SK-N-SH treated with all-trans-retinoic acid at 6 μM for 48 hours (cell line): ENCODE results near the gene BEST3.

Source experiments
- ARNTL ChIP-seq: fragments of 450-650 bp; formaldehyde crosslinking; IDR thresholded peaks from 2 replicates; pipeline ENCODE4 v1.5.0; 2020; ENCODE audit warnings: low read depth, mild to moderate bottlenecking, moderate library complexity, borderline replicate concordance
- BACH2 ChIP-seq: fragments of 250-450 bp; sonication (Bioruptor Pico); IDR thresholded peaks from 2 replicates; pipeline ENCODE4 v1.9.0; 2021; ENCODE audit warnings: mild to moderate bottlenecking, borderline replicate concordance
- PATZ1 ChIP-seq: fragments of 250-450 bp; sonication (Bioruptor Pico); IDR thresholded peaks from 2 replicates; pipeline ENCODE4 v1.8.0; 2020; ENCODE audit warnings: mild to moderate bottlenecking, moderate library complexity, borderline replicate concordance
- PPARA ChIP-seq: fragments of 250-450 bp; sonication (Bioruptor Pico); IDR thresholded peaks from 2 replicates; pipeline ENCODE4 v1.5.0; 2020; ENCODE audit warnings: mild to moderate bottlenecking, borderline replicate concordance
- TCF4 ChIP-seq: fragments of 250-450 bp; sonication (Bioruptor Pico); IDR thresholded peaks from 2 replicates; pipeline ENCODE4 v1.8.0; 2021; ENCODE audit warnings: mild to moderate bottlenecking, moderate library complexity, borderline replicate concordance
- ZFP3 ChIP-seq: fragments of 250-450 bp; sonication (Bioruptor Pico); IDR thresholded peaks from 2 replicates; pipeline ENCODE4 v1.5.0; 2020; ENCODE audit warnings: mild to moderate bottlenecking, moderate library complexity
- ZNF565 ChIP-seq: fragments of 450-650 bp; formaldehyde crosslinking; conservative IDR thresholded peaks from 2 replicates; pipeline ENCODE4 v1.5.0; 2020; ENCODE audit warnings: low read depth, mild to moderate bottlenecking, moderate library complexity
- ZNF70 ChIP-seq: fragments of 450-650 bp; formaldehyde crosslinking; IDR thresholded peaks from 2 replicates; pipeline ENCODE4 v1.5.0; 2020; ENCODE audit warnings: mild to moderate bottlenecking, moderate library complexity
- ZNF8 ChIP-seq: fragments of 450-650 bp; formaldehyde crosslinking; IDR thresholded peaks from 2 replicates; pipeline ENCODE4 v1.5.0; 2020; ENCODE audit warnings: mild to moderate bottlenecking, moderate library complexity
- TF ChIP-seq, protein P1 (sequence below): fragments of 250-450 bp; sonication (Bioruptor Pico); IDR thresholded peaks from 2 replicates; pipeline ENCODE4 v1.5.1; 2020; ENCODE audit warnings: low read depth, mild to moderate bottlenecking, moderate library complexity

DNA sequence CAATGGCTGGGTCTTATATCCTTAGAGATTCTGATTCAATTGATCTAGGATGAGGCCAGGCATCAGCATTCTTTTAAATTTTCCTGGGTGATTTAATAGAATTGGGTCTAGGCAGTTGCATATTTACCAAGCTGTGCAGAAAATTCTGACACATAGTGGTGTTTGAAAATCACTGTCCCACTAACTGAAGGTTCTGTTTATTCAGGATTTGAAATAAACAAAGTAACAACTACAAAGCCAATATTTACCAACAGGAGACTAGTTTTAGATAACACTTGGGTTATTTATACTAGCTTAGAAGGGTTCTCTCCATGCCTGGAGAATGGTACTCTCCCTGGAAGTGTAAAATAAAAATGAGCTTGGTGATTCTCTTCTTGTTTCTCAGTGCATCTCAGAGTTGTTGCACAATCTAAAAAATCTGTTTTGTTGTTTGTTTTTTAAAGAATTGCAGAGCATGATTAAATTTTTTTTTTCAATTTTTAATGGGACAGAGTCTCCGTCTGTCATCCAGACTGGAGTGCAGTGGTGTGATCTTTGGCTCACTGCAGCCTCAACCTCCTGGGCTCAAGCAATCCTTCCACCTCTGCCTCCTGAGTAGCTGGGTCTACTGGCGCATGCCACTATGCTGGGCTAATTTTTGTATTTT is 16.9 kb downstream of the BEST3 start:
- TF ChIP-seq PPARA (CRISPR knock-in tag) (no peak), ZNF8 (CRISPR knock-in tag) (no peak), ARNTL (CRISPR knock-in tag) (no peak), ZNF565 (no peak), TCF4 (CRISPR knock-in tag) (no peak), PATZ1 (CRISPR knock-in tag) (no peak), BACH2 (CRISPR knock-in tag) (no peak), ZFP3 (CRISPR knock-in tag) (no peak), ZNF70 (no peak)
- TF ChIP-seq, protein P1, sequence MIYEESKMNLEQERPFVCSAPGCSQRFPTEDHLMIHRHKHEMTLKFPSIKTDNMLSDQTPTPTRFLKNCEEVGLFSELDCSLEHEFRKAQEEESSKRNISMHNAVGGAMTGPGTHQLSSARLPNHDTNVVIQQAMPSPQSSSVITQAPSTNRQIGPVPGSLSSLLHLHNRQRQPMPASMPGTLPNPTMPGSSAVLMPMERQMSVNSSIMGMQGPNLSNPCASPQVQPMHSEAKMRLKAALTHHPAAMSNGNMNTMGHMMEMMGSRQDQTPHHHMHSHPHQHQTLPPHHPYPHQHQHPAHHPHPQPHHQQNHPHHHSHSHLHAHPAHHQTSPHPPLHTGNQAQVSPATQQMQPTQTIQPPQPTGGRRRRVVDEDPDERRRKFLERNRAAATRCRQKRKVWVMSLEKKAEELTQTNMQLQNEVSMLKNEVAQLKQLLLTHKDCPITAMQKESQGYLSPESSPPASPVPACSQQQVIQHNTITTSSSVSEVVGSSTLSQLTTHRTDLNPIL (CRISPR knock-in tag), result no peak
